Inflammatory macrophage treated with lipopolysaccharide for 4 hours (primary cell): Measurements from ENCODE around the gene TNFAIP8L1.

Source experiments
- DNase-seq: peaks from one replicate; pipeline ENCODE4 v3.0.0-alpha.2; 2020

TNFAIP8L1 gene

DNA sequence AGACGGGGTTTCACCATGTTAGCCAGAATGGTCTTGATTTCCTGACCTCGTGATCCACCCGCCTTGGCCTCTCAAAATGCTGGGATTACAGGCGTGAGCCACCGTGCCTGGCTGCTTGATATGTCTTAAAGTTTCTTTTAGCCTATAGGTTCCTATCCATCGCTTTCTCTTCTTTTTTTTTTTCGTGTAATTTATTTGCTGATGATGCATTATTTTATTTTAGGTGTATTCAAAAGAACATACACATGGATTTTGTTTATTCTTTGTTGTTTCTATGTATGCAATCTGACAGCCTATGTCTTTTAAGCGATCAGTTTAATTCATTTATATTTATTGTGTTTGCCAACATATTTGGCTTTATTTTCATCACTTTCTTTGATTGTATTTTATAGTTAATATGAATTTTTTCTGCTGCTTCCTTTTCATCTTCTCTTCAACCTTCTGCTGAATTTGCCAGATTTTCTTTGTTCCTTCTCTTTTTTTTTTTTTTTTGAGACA, 26.0 kb upstream of the TNFAIP8L1 start:
- no peak for DNase-seq

GRCh38 chr19:4618019-4618418, 21.3 kb upstream of the TNFAIP8L1 start:
- no peak for DNase-seq

GRCh38 chr19:4619668-4620294, 19.5 kb upstream of the TNFAIP8L1 start:
- DNase-seq = no peak

DNA sequence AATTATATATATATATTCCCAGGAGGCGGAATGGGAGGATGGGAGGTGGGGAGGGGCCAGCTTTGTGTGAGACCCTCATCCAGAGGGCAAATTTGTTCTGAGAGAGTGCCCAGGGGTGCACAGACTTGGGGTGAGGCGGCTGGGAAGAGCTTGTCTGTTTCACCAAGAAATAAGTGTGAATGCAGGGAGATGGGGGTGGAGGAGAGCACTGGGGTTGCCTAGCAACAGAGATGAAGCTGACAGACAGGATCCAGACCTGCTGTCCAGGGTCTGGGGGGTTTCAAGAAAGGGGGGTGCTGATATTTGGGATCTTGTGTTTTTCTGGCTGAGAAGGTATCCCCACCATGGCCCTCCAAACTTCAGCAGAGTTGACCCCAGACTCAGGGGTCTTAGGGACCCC, 18.6 kb upstream of the TNFAIP8L1 start:
- no peak for DNase-seq

- no peak for DNase-seq
Observed at GRCh38 chr19:4622695-4623421, 16.5 kb upstream of the TNFAIP8L1 start.

DNA sequence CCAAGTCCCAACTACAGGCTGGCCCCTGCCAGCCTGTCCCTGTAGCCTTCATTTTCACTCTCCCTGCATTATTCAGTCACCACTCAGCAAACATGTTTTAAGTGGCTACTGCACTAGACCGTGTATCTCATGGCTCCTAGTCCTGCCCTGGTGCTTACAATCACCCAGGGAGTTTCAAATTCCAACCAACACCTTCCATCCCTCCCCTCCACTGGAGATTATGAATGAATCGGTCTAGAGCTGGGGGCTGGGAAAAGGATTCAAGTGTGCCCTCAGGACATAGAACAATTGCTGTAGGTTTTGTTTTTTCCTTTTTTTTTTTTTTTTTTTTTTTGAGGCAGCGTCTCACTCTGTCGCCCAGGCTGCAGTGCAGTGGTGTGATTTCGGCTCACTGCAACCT, 15.0 kb upstream of the TNFAIP8L1 start:
- no peak for DNase-seq

DNA sequence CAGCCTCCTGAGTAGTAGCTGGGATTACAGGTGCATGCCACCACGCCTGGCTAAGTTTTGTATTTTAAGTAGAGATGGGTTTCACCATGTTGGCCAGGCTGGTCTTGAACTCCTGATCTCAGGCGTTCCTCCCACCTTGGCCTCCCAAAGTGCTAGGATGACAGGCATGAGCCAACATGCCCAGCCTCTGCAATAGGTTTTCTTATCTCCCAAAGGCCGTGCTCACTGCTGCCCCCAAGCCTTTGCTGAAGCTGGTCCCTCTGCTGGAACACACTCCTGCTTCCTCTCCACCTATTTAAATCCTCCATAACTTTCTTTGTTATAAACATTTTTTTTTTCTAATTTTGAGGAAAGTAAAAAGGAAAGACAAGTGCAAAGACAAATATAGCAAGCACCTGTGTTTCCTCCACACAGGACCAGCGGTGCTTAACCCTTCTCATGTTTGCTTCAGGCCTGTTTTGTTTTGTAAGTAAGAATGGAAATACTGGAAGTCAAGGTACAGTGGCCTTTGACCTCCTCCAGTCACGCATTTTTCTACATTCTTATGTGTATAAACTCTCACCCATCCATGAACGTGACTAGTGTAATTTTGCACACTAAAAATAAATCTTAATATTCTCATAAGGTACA, 14.5 kb upstream of the TNFAIP8L1 start:
- DNase-seq = no peak

GRCh38 chr19:4633140-4633967, 6.0 kb upstream of the TNFAIP8L1 start:
- DNase-seq = peak; percentile 93

DNA sequence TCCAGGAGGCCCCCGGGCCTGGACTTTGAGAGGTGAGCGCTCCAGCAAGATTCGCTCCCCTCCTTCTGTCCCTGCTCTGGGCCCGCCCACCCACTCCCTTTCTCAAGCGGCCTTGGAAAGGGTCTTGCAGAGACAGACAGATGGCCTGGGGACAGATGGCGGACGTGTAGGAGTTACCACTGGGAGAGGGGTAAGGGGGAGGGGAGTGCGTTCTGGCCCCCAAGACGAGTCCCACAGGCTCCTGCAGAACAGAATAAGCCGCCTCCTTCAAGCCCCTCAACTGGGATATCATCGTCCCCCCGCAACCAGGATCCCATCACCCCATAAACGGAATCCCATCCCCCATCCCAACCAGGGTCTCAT, 3.6 kb upstream of the TNFAIP8L1 start:
- DNase-seq = no peak

- peak; percentile 51 for DNase-seq
Observed at GRCh38 chr19:4636151-4636717, 3.1 kb upstream of the TNFAIP8L1 start.

DNA sequence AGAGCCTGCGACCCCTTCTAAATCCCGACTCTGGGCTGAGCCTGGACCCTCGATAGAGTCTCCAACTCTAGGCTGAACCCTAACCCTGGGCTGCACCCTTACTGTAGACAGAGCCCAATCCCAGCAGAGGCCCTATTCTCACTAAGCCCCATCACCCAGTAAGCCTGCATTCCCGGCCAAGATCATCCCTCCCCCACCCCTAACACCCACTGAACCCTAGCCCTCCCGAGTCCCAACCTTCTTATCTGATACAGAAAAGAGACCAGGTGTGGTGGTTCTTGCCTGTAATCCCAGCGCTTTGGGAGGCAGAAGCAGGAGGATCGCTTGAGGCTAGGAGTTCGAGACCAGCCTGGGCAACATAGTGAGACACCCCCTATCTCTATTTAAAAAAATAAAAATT, 2.6 kb upstream of the TNFAIP8L1 start:
- DNase-seq = no peak

DNA sequence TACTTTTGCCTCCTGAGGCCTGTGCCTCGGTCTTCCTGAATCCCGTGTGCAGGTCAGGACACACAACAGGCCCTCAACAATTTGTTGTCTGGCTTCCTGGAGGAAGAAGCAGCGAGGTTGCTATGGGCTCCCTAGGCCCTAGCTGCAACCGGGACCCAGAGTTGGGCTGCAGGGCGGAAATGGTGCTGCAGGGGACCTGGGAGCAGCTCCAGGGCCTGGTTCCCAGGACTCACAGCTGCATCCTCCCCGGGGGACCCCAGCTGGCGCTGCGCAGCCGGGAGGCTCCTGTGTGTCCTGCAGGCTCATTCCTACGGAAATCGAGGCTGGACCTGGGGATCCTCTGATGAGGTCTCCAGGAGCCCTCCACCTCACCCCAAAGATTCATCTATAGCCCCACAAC, 999 bp upstream of the TNFAIP8L1 start:
- DNase-seq = no peak

DNA sequence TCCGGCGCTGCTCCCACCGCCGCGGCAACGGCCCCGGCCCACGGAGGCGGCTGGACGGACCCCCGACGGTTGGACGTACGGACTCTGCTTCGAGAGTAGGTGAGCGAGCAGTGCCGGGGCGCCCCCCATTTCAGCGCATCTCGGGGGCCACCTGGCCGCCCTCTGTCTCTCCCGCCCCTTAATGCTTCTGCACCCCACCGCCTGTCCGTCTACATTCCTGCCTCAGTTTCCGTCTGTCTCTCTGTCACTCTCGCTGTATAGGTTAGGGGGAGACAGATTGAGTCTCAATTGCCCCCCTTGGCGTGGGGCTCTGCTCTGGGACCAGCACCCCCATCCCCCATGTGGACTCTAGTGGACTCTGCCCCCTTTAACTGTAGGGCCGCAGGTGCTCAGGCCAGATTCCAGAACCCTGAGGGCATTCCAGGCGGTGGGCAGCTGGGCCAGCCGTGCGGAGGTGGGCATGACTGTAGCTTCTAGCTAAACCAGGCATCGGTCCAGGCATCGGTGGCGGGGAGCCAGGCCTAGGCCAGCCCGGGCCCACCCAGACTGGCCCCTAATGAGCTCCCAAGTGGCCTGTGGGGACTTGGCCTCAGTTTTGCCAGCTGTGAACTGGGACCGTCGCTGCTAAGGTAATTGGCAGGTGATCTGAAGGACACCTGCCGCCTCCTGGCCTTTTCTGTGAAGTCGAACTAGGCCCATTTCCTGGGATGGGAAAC, 373 bp downstream of the TNFAIP8L1 start:
- DNase-seq = no peak

GRCh38 chr19:4640247-4641000, 1.1 kb downstream of the TNFAIP8L1 start:
- no peak for DNase-seq

DNA sequence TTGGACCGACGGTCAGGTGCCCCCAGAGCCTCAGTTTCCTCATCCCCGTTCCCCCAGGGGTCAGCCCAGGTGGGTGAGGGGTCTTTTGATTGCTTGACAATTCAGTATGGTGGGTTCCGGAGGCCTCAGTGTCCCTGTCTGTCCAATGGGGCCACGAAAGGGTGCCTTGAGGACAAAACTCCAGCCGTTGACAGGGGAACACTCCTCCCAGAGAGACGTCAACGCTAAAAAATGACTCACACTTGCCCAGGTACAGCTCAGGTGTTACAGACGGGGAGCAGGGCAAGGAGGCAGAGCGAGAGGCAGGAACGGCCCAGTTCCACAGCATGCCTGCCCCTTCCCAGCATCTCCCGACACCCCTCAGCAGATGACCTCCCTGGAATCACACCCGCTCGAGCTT, 1.8 kb downstream of the TNFAIP8L1 start:
- no peak for DNase-seq

- no peak for DNase-seq
Observed at GRCh38 chr19:4642625-4643024, 3.3 kb downstream of the TNFAIP8L1 start.

DNA sequence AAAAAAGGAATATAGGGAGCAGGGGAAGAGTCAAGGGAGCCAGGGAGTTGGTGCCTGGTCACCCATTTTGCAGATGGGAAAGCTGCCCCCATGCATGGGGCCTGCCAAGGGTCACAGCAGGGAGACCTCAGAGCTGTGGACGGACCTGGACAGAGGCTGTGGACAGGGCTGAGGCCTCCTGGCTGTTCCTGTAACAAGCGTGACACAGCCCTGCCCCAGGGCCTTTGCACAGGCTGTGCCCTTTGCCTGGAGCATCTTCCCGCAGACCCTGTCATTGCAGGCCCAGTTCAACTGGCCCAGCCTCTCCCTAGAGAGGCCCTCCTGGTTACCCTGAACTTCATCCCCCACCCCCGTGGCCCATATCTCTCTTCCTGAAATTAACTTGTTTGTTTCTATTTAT, 6.4 kb downstream of the TNFAIP8L1 start:
- DNase-seq = no peak

GRCh38 chr19:4647676-4648644, 8.6 kb downstream of the TNFAIP8L1 start:
- no peak for DNase-seq

GRCh38 chr19:4649392-4650047, 10.2 kb downstream of the TNFAIP8L1 start:
- DNase-seq = no peak

DNA sequence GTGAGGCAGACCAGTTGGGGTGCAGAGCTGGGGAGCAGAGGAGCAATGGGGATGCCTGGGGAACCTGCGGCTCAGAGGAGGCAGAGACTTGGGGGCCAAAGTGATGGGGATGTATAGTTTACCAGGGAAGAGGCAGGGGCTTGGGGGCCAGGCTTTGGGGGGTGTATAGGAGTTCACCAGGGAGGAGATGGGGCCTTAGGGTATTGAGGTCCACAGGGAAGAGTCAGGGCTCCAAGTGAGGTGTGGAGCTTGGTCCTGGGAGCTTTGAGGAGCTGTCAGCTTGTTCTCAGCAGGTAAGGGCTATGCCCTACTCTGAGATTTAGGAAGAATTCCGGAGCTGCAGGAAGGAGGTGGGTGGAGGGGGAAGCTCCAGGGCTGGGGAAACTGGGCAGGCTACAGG, 10.8 kb downstream of the TNFAIP8L1 start:
- no peak for DNase-seq
